NK-92 (cell line): ENCODE measurements around the gene FSD1L.
"Not testable (repeated sequence)": the region's sequence is repeated elsewhere in the genome, so short reads cannot be mapped to it uniquely, and the experiment has no call there.

Source experiments
- DNase-seq: peaks from one replicate; lab custom pipeline; 2025; ENCODE audit not compliant: unreplicated experiment; lab: John Stamatoyannopoulos, UW

The FSD1L gene

GRCh38 chr9:105554042-105554441 lies 106.2 kb downstream of the FSD1L start:
- no peak for DNase-seq

- DNase-seq: no peak
Measured at GRCh38 chr9:105557804-105558610, 110.2 kb downstream of the FSD1L start, which contains the start of gene FKTN. Gene FKTN (plus strand): TSS chr9:105558131. CDS start chr9:105575033, 16,902 bp downstream.

- DNase-seq: no peak
Measured at GRCh38 chr9:105572455-105572854, 124.6 kb downstream of the FSD1L start.

- not testable (repeated sequence) for DNase-seq
Measured at GRCh38 chr9:105579952-105580351, 132.1 kb downstream of the FSD1L start.

GRCh38 chr9:105581550-105581949 lies 133.7 kb downstream of the FSD1L start:
- not testable (repeated sequence) for DNase-seq

- DNase-seq: no peak
Measured at GRCh38 chr9:105593145-105593544, 145.3 kb downstream of the FSD1L start.
